ENCODE data around the gene CNTROB. TPM values are rescaled to one million over a fixed set of nuclear protein-coding genes. Genes with fewer than 3 reads are reported as not detected.
A peak's percentile ranks its signal among the peaks of the same experiment; 100 is the strongest.

CNTROB gene
- total and polyA plus RNA-seq, 2 experiments from 2014 or later = 21.1 to 37.5 TPM

- Histone ChIP-seq H3K9me3 (ENCODE audit: low read depth) (no peaks in the 10 kb centered on the region), H4K20me1 (ENCODE audit: insufficient read depth, poor library complexity, severe bottlenecking) (no peaks in the 10 kb centered on the region), H3K4me2 (peak overlapping the region; percentile 83), H2AFZ (no peak overlapping the region), H3K79me2 (no peaks in the 10 kb centered on the region), H3K4me3 (no peak overlapping the region), H3K27me3 (no peaks in the 10 kb centered on the region), H3K4me1 (ENCODE audit: insufficient read depth) (peaks cover 17% of the 10 kb centered on the region), H3K36me3 (replicated peaks; ENCODE audit: insufficient read depth, low read depth) (no peaks in the 10 kb centered on the region), H3K9me2 (replicated peaks; ENCODE audit: insufficient read depth) (no peaks in the 10 kb centered on the region), H3K27ac (peak overlapping the region; percentile 96)
- TF ChIP-seq CTCF (IDR thresholded peaks at IDR 0.05; ENCODE audit: poor library complexity) = no peak
- no peak for TF ChIP-seq EZH2 (IDR thresholded peaks at IDR 0.05; ENCODE audit: borderline replicate concordance)
- no peak for TF ChIP-seq EZH2phosphoT487 (IDR thresholded peaks at IDR 0.05; ENCODE audit: low read depth, severe bottlenecking, unreplicated experiment)
- 68% methylated on average over 2 of the region's 2 CpGs for WGBS (ENCODE audit: low lambda C conversion rate, missing lambda C conversion rate)
- no peak for DNase-seq (ENCODE audit: low spot score)
These were observed 15.2 kb upstream of the CNTROB start for GRCh38 chr17:7916808-7917207.

- Histone ChIP-seq H3K4me1 (ENCODE audit: insufficient read depth) (peaks cover 7% of the 10 kb centered on the region), H2AFZ (peak overlapping the region; percentile 79), H3K36me3 (replicated peaks; ENCODE audit: insufficient read depth, low read depth) (no peaks in the 10 kb centered on the region), H3K4me3 (no peak overlapping the region), H3K9me2 (replicated peaks; ENCODE audit: insufficient read depth) (no peaks in the 10 kb centered on the region), H3K4me2 (peak overlapping the region; percentile 94), H3K79me2 (no peaks in the 10 kb centered on the region), H3K27ac (peak overlapping the region; percentile 49), H3K27me3 (no peaks in the 10 kb centered on the region), H3K9me3 (ENCODE audit: low read depth) (no peaks in the 10 kb centered on the region), H4K20me1 (ENCODE audit: insufficient read depth, poor library complexity, severe bottlenecking) (no peaks in the 10 kb centered on the region)
- no peak for TF ChIP-seq EZH2 (IDR thresholded peaks at IDR 0.05; ENCODE audit: borderline replicate concordance)
- TF ChIP-seq CTCF (IDR thresholded peaks at IDR 0.05; ENCODE audit: poor library complexity) = no peak
- TF ChIP-seq EZH2phosphoT487 (IDR thresholded peaks at IDR 0.05; ENCODE audit: low read depth, severe bottlenecking, unreplicated experiment) = no peak
- 51% methylated on average over 16 of the region's 16 CpGs for whole genome bisulfite sequencing (ENCODE audit: low lambda C conversion rate, missing lambda C conversion rate)
- DNase-seq (ENCODE audit: low spot score) = no peak
These were observed 9.6 kb upstream of the CNTROB start for GRCh38 chr17:7922269-7922844.

- Histone ChIP-seq H3K9me3 (ENCODE audit: low read depth) (no peaks in the 10 kb centered on the region), H3K4me3 (peak overlapping the region; percentile 52), H3K9me2 (replicated peaks; ENCODE audit: insufficient read depth) (no peaks in the 10 kb centered on the region), H3K27ac (peak overlapping the region; percentile 49), H3K4me2 (peak overlapping the region; percentile 94), H4K20me1 (ENCODE audit: insufficient read depth, poor library complexity, severe bottlenecking) (no peaks in the 10 kb centered on the region), H3K4me1 (ENCODE audit: insufficient read depth) (peaks cover 7% of the 10 kb centered on the region), H3K36me3 (replicated peaks; ENCODE audit: insufficient read depth, low read depth) (no peaks in the 10 kb centered on the region), H3K27me3 (no peaks in the 10 kb centered on the region), H3K79me2 (no peaks in the 10 kb centered on the region), H2AFZ (peak overlapping the region; percentile 79)
- 33% methylated on average over 33 of the region's 45 CpGs for WGBS (ENCODE audit: low lambda C conversion rate, missing lambda C conversion rate)
- TF ChIP-seq EZH2phosphoT487 (IDR thresholded peaks at IDR 0.05; ENCODE audit: low read depth, severe bottlenecking, unreplicated experiment) = no peak
- peak; percentile 12 for TF ChIP-seq CTCF (IDR thresholded peaks at IDR 0.05; ENCODE audit: poor library complexity)
- peak; percentile 91 for DNase-seq (ENCODE audit: low spot score)
These were observed 9.0 kb upstream of the CNTROB start for GRCh38 chr17:7922845-7923628.

All from hepatocyte (in vitro differentiated cells).